GM23338 (cell line): ENCODE data around the gene TIA1. TPM values are rescaled to one million over a fixed set of nuclear protein-coding genes. Genes with fewer than 3 reads are reported as not detected.

Source experiments
- ATAC-seq: fragments of 200-7000 bp; cut with Tn5 transposase; 3 replicates; pipeline ENCODE4 v1.9.1; 2020
- DNase-seq: peaks from one replicate; pipeline ENCODE4 v3.0.0-alpha.2; 2015; ENCODE audit warnings: low spot score
- H2AFZ ChIP-seq: fragments of 200-600 bp; sonication (generic); 2 replicates; pipeline ENCODE4 v1.8.0; 2016; ENCODE audit warnings: antibody characterized with exemption, mild to moderate bottlenecking, moderate library complexity
- H3F3A ChIP-seq: fragments of 200-600 bp; sonication (generic); replicated peaks from 2 replicates; pipeline ENCODE4 v1.8.0; 2017; ENCODE audit warnings: antibody characterized with exemption, mixed run types, low read depth
- H3K27ac ChIP-seq: fragments of 200-600 bp; sonication (generic); 2 replicates; pipeline ENCODE4 v1.6.1; 2016; ENCODE audit warnings: low read depth
- H3K27me3 ChIP-seq: fragments of 200-600 bp; sonication (generic); 2 replicates; pipeline ENCODE4 v1.8.0; 2016; ENCODE audit warnings: mild to moderate bottlenecking, mixed run types, moderate library complexity; ENCODE audit not compliant: insufficient read depth
- H3K36me3 ChIP-seq: fragments of 200-600 bp; sonication (generic); 2 replicates; pipeline ENCODE4 v1.8.0; 2016; ENCODE audit warnings: mild to moderate bottlenecking; ENCODE audit not compliant: insufficient read depth
- H3K4me1 ChIP-seq: fragments of 200-600 bp; sonication (generic); 2 replicates; pipeline ENCODE4 v1.8.0; 2016; ENCODE audit warnings: mild to moderate bottlenecking, moderate library complexity; ENCODE audit not compliant: insufficient read depth
- H3K4me2 ChIP-seq: fragments of 200-600 bp; sonication (generic); 2 replicates; pipeline ENCODE4 v1.7.1; 2017; ENCODE audit warnings: mixed run types
- H3K4me3 ChIP-seq: fragments of 200-600 bp; sonication (generic); 2 replicates; pipeline ENCODE4 v1.6.1; 2016; ENCODE audit warnings: mixed run types
- H3K79me2 ChIP-seq: fragments of 200-600 bp; sonication (generic); replicated peaks from 2 replicates; pipeline ENCODE4 v1.8.0; 2017; ENCODE audit warnings: mild to moderate bottlenecking; ENCODE audit not compliant: insufficient read depth
- H3K9me2 ChIP-seq: fragments of 200-600 bp; sonication (generic); 2 replicates; pipeline ENCODE4 v1.8.0; 2017; ENCODE audit not compliant: insufficient read depth
- H4K20me1 ChIP-seq: fragments of 200-600 bp; sonication (generic); replicated peaks from 2 replicates; pipeline ENCODE4 v1.8.0; 2017; ENCODE audit warnings: mild to moderate bottlenecking; ENCODE audit not compliant: insufficient read depth
- H3K27ac Mint-ChIP-seq: 2 replicates; pipeline ENCODE4 v1.8.0; 2020; ENCODE audit warnings: inconsistent platforms, mild to moderate bottlenecking, moderate library complexity, mixed read lengths
- H3K27me3 Mint-ChIP-seq: 3 replicates; pipeline ENCODE4 v1.8.0; 2022; ENCODE audit warnings: low read depth, mild to moderate bottlenecking, moderate library complexity, mixed read lengths, inconsistent platforms; ENCODE audit not compliant: insufficient read depth, poor library complexity
- H3K36me3 Mint-ChIP-seq: 3 replicates; pipeline ENCODE4 v1.8.0; 2021; ENCODE audit warnings: low read depth, mild to moderate bottlenecking, inconsistent platforms, moderate library complexity, mixed read lengths
- H3K4me1 Mint-ChIP-seq: 3 replicates; pipeline ENCODE4 v1.8.0; 2020; ENCODE audit warnings: mild to moderate bottlenecking, inconsistent platforms, mixed read lengths
- H3K4me3 Mint-ChIP-seq: 3 replicates; pipeline ENCODE4 v1.8.0; 2021; ENCODE audit warnings: moderate library complexity, mild to moderate bottlenecking, inconsistent platforms, mixed read lengths
- H3K9me3 Mint-ChIP-seq: 3 replicates; pipeline ENCODE4 v1.8.0; 2020; ENCODE audit warnings: moderate library complexity, mild to moderate bottlenecking, inconsistent platforms, mixed read lengths
- JUNB ChIP-seq: IDR thresholded peaks from one replicate; pipeline ENCODE4 v1.6.1; 2016; ENCODE audit warnings: antibody characterized with exemption; ENCODE audit not compliant: unreplicated experiment
- POLR2AphosphoS5 ChIP-seq: IDR thresholded peaks from 2 replicates; pipeline ENCODE4 v1.6.1; 2016; ENCODE audit warnings: antibody characterized with exemption, low read depth
- REST ChIP-seq: IDR thresholded peaks from one replicate; pipeline ENCODE4 v1.6.1; 2018; ENCODE audit warnings: antibody characterized with exemption; ENCODE audit not compliant: unreplicated experiment
- ZNF114 ChIP-seq: fragments of 250-450 bp; sonication (Bioruptor Pico); IDR thresholded peaks from 2 replicates; pipeline ENCODE4 v1.5.0; 2020; ENCODE audit warnings: mild to moderate bottlenecking, moderate library complexity
- ZNF331 ChIP-seq: fragments of 250-450 bp; sonication (Bioruptor Pico); IDR thresholded peaks from 2 replicates; pipeline ENCODE4 v1.5.0; 2020; ENCODE audit warnings: low read depth, mild to moderate bottlenecking, moderate library complexity
- polyA plus RNA-seq: library from polyadenylated mRNA; unstranded; fragments of >200 nt; fragmentation: Nextera tagmentation; extraction: Ambion mirVana; gene quantifications from 2 replicates; pipeline ENCODE4 v1.2.1, GENCODE V29; 2016
- total RNA-seq: library from RNA; depleted of rRNA; stranded (reverse); fragments of >200 nt; shearing (Covaris generic); gene quantifications from 2 replicates; pipeline ENCODE4 v1.2.3, GENCODE V29; 2014
- TF ChIP-seq, protein P1 (sequence below): fragments of 250-450 bp; sonication (Bioruptor Pico); IDR thresholded peaks from 2 replicates; pipeline ENCODE4 v1.5.0; 2020; ENCODE audit warnings: mild to moderate bottlenecking, moderate library complexity

Gene TIA1
- total and polyA plus RNA-seq, 2 experiments from 2014 or later, result 130 to 179 TPM

DNA sequence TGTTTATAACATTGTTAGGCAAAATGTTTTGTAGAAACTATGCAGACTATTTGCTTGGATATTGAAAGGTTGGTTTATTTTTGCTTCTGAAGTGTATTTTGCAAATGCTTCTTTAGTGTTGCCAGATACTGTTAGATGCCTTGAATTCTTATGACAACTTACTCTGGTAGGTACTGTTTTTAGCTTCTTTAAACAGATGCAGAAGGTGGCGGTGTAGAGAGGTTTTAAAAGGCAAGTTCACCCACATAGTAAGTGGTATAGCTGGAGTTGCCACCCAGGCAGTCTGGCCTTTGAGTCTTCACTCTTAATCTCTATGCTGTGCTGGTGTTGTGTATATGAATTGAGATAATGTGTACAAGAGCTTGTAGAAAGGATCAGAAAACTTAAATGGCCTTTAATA lies 13.1 kb upstream of the TIA1 start (continued):
- TF ChIP-seq, protein P1, sequence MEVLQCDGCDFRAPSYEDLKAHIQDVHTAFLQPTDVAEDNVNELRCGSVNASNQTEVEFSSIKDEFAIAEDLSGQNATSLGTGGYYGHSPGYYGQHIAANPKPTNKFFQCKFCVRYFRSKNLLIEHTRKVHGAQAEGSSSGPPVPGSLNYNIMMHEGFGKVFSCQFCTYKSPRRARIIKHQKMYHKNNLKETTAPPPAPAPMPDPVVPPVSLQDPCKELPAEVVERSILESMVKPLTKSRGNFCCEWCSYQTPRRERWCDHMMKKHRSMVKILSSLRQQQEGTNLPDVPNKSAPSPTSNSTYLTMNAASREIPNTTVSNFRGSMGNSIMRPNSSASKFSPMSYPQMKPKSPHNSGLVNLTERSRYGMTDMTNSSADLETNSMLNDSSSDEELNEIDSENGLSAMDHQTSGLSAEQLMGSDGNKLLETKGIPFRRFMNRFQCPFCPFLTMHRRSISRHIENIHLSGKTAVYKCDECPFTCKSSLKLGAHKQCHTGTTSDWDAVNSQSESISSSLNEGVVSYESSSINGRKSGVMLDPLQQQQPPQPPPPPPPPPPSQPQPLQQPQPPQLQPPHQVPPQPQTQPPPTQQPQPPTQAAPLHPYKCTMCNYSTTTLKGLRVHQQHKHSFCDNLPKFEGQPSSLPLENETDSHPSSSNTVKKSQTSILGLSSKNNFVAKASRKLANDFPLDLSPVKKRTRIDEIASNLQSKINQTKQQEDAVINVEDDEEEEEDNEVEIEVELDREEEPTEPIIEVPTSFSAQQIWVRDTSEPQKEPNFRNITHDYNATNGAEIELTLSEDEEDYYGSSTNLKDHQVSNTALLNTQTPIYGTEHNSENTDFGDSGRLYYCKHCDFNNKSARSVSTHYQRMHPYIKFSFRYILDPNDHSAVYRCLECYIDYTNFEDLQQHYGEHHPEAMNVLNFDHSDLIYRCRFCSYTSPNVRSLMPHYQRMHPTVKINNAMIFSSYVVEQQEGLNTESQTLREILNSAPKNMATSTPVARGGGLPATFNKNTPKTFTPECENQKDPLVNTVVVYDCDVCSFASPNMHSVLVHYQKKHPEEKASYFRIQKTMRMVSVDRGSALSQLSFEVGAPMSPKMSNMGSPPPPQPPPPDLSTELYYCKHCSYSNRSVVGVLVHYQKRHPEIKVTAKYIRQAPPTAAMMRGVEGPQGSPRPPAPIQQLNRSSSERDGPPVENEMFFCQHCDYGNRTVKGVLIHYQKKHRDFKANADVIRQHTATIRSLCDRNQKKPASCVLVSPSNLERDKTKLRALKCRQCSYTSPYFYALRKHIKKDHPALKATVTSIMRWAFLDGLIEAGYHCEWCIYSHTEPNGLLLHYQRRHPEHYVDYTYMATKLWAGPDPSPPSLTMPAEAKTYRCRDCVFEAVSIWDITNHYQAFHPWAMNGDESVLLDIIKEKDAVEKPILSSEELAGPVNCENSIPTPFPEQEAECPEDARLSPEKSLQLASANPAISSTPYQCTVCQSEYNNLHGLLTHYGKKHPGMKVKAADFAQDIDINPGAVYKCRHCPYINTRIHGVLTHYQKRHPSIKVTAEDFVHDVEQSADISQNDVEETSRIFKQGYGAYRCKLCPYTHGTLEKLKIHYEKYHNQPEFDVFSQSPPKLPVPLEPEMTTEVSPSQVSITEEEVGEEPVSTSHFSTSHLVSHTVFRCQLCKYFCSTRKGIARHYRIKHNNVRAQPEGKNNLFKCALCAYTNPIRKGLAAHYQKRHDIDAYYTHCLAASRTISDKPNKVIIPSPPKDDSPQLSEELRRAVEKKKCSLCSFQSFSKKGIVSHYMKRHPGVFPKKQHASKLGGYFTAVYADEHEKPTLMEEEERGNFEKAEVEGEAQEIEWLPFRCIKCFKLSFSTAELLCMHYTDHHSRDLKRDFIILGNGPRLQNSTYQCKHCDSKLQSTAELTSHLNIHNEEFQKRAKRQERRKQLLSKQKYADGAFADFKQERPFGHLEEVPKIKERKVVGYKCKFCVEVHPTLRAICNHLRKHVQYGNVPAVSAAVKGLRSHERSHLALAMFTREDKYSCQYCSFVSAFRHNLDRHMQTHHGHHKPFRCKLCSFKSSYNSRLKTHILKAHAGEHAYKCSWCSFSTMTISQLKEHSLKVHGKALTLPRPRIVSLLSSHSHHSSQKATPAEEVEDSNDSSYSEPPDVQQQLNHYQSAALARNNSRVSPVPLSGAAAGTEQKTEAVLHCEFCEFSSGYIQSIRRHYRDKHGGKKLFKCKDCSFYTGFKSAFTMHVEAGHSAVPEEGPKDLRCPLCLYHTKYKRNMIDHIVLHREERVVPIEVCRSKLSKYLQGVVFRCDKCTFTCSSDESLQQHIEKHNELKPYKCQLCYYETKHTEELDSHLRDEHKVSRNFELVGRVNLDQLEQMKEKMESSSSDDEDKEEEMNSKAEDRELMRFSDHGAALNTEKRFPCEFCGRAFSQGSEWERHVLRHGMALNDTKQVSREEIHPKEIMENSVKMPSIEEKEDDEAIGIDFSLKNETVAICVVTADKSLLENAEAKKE (CRISPR knock-in tag), result no peak

DNA sequence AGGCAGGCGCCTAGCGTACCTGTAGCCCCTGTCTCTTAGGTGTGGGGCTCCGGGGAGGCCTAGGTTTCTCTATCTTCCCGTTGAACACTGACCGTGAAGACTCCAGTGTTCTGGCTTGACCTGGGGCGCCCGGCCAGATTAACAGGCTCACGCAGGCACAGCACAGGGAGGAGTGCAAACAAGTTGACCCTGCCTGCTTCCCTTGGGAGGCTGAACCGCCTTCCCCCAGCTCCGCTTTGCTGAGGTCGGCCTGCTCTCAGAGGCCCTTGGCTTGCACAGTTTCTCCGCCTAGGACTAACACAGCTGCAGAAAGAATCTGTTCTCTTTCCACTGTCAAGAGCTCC lies 10.1 kb upstream of the TIA1 start:
- ATAC-seq, result peak; percentile 48
- H3K36me3 Mint-ChIP-seq, result peaks cover 29% of the 10 kb centered on the region
- peaks cover 13% of the 10 kb centered on the region for H3K4me1 Mint-ChIP-seq
- Histone ChIP-seq H3K4me3 (peak overlapping the region; percentile 58), H3K27ac (no peak overlapping the region), H3K9me2 (no peaks in the 10 kb centered on the region), H3K36me3 (0 out of 2 replicates have a peak, but pooled peaks cover 9% of the 10 kb centered on the region), H3K27me3 (no peaks in the 10 kb centered on the region), H2AFZ (peak overlapping the region; percentile 86), H4K20me1 (0 out of 2 replicates have a peak, but pooled peaks cover 7% of the 10 kb centered on the region), H3K79me2 (peaks cover 14% of the 10 kb centered on the region), H3K4me1 (peaks cover 9% of the 10 kb centered on the region; the same call in 1 of the 2 replicates), H3K4me2 (peak overlapping the region; percentile 75), H3F3A (0 out of 2 replicates have a peak, but pooled peaks cover 9% of the 10 kb centered on the region)
- peak; percentile 35 for DNase-seq
- no peaks in the 10 kb centered on the region for H3K9me3 Mint-ChIP-seq
- no peak for TF ChIP-seq ZNF331
- no peak for TF ChIP-seq POLR2AphosphoS5
- no peak for TF ChIP-seq ZNF114 (CRISPR knock-in tag)
- TF ChIP-seq, protein P1 (CRISPR knock-in tag), result no peak
- TF ChIP-seq REST, result no peak
- TF ChIP-seq JUNB, result no peak
- H3K27me3 Mint-ChIP-seq, result peaks cover 8% of the 10 kb centered on the region
- peak overlapping the region; percentile 81 for H3K4me3 Mint-ChIP-seq
- no peak overlapping the region for H3K27ac Mint-ChIP-seq
